Neural progenitor cell (in vitro differentiated cells): Measurements from ENCODE around the gene EXOC4. TPM values are rescaled to one million over a fixed set of nuclear protein-coding genes. Genes with fewer than 3 reads are reported as not detected.

Experiments used
- DNase-seq: peaks from one replicate; pipeline ENCODE4 v3.0.0-alpha.2; 2016; ENCODE audit warnings: low spot score
- H2AFZ ChIP-seq: fragments of 200-600 bp; sonication (generic); replicated peaks from 2 replicates; pipeline ENCODE4 v1.6.1; 2016; ENCODE audit warnings: antibody characterized with exemption
- H3F3A ChIP-seq: fragments of 200-600 bp; sonication (generic); 2 replicates; pipeline ENCODE4 v1.6.1; 2016; ENCODE audit warnings: antibody characterized with exemption, low read depth
- H3K27ac ChIP-seq: fragments of 200-600 bp; sonication (generic); 2 replicates; pipeline ENCODE4 v1.5.1; 2016; ENCODE audit warnings: mild to moderate bottlenecking
- H3K27me3 ChIP-seq: fragments of 200-600 bp; sonication (generic); 2 replicates; pipeline ENCODE4 v1.6.1; 2016; ENCODE audit warnings: mild to moderate bottlenecking, moderate library complexity
- H3K36me3 ChIP-seq: fragments of 200-600 bp; sonication (generic); 2 replicates; pipeline ENCODE4 v1.5.1; 2016
- H3K4me1 ChIP-seq: fragments of 200-600 bp; sonication (generic); 2 replicates; pipeline ENCODE4 v1.6.1; 2016; ENCODE audit warnings: mixed run types
- H3K4me2 ChIP-seq: fragments of 200-600 bp; sonication (generic); 2 replicates; pipeline ENCODE4 v1.6.1; 2016
- H3K4me3 ChIP-seq: fragments of 200-600 bp; sonication (generic); 2 replicates; pipeline ENCODE4 v1.5.1; 2016
- H3K79me2 ChIP-seq: fragments of 200-600 bp; sonication (generic); 2 replicates; pipeline ENCODE4 v1.6.1; 2016; ENCODE audit warnings: low read depth
- H3K9ac ChIP-seq: fragments of 200-600 bp; sonication (generic); 2 replicates; pipeline ENCODE4 v1.6.1; 2016
- H3K9me3 ChIP-seq: fragments of 200-600 bp; sonication (generic); 2 replicates; pipeline ENCODE4 v1.5.1; 2016; ENCODE audit warnings: low read depth
- H4K20me1 ChIP-seq: fragments of 200-600 bp; sonication (generic); 2 replicates; pipeline ENCODE4 v1.6.1; 2016; ENCODE audit warnings: low read depth
- H3K27ac Mint-ChIP-seq: 3 replicates; pipeline ENCODE4 v1.8.0; 2021; ENCODE audit warnings: mixed read lengths
- H3K27me3 Mint-ChIP-seq: 2 replicates; pipeline ENCODE4 v1.8.0; 2022; ENCODE audit warnings: low read depth, mild to moderate bottlenecking, inconsistent platforms, moderate library complexity, mixed read lengths; ENCODE audit not compliant: insufficient read depth
- H3K36me3 Mint-ChIP-seq: 3 replicates; pipeline ENCODE4 v1.8.0; 2021; ENCODE audit warnings: mixed read lengths
- H3K4me1 Mint-ChIP-seq: 3 replicates; pipeline ENCODE4 v1.8.0; 2021; ENCODE audit warnings: mixed read lengths
- H3K4me3 Mint-ChIP-seq: 3 replicates; pipeline ENCODE4 v1.8.0; 2021; ENCODE audit warnings: mild to moderate bottlenecking, moderate library complexity, mixed read lengths
- H3K9me3 Mint-ChIP-seq: 3 replicates; pipeline ENCODE4 v1.8.0; 2020; ENCODE audit warnings: mixed read lengths
- CTCF ChIP-seq: fragments of 200-600 bp; sonication (generic); IDR thresholded peaks from 2 replicates; pipeline ENCODE4 v1.5.1; 2017; ENCODE audit warnings: antibody characterized with exemption, mild to moderate bottlenecking
- EZH2 ChIP-seq: fragments of 200-600 bp; sonication (generic); IDR thresholded peaks from 2 replicates; pipeline ENCODE4 v1.6.1; 2017; ENCODE audit warnings: antibody characterized with exemption, mild to moderate bottlenecking, moderate library complexity
- EZH2phosphoT487 ChIP-seq: fragments of 200-600 bp; sonication (generic); IDR thresholded peaks from 2 replicates; pipeline ENCODE4 v1.6.1; 2017; ENCODE audit warnings: antibody characterized with exemption
- total RNA-seq: library from RNA; depleted of rRNA; stranded (reverse); fragments of >200 nt; gene quantifications from 2 replicates; pipeline ENCODE4 v1.2.3, GENCODE V29; 2015; ENCODE audit warnings: low replicate concordance

The EXOC4 gene
- total RNA-seq, 1 donor from 2014 or later = 129 TPM

- Mint-ChIP-seq H3K27me3 (peaks cover 2% of the 10 kb centered on the region), H3K9me3 (peaks cover 17% of the 10 kb centered on the region), H3K27ac (no peak overlapping the region), H3K4me3 (no peak overlapping the region), H3K36me3 (peaks cover 22% of the 10 kb centered on the region), H3K4me1 (no peaks in the 10 kb centered on the region)
- Histone ChIP-seq H3K4me1 (no peaks in the 10 kb centered on the region), H2AFZ (no peak overlapping the region), H3K27ac (no peak overlapping the region), H3F3A (no peaks in the 10 kb centered on the region), H3K4me2 (no peak overlapping the region), H3K4me3 (no peak overlapping the region), H3K79me2 (no peaks in the 10 kb centered on the region), H3K9ac (no peak overlapping the region), H4K20me1 (no peaks in the 10 kb centered on the region), H3K36me3 (no peaks in the 10 kb centered on the region), H3K27me3 (no peaks in the 10 kb centered on the region), H3K9me3 (peaks cover 4% of the 10 kb centered on the region)
- DNase-seq = no peak
- TF ChIP-seq EZH2 = no peak
- no peak for TF ChIP-seq CTCF
- TF ChIP-seq EZH2phosphoT487 = no peak
Observed at GRCh38 chr7:133923974-133924373, 671.1 kb downstream of the EXOC4 start.

GRCh38 chr7:133931053-133931452, 678.2 kb downstream of the EXOC4 start:
- H2AFZ ChIP-seq = no peak overlapping the region

GRCh38 chr7:133932591-133932990, 679.7 kb downstream of the EXOC4 start:
- Mint-ChIP-seq H3K36me3 (no peaks in the 10 kb centered on the region), H3K4me3 (no peak overlapping the region), H3K4me1 (peaks cover 23% of the 10 kb centered on the region), H3K27me3 (peaks cover 4% of the 10 kb centered on the region), H3K9me3 (no peaks in the 10 kb centered on the region), H3K27ac (no peak overlapping the region)
- no peaks in the 10 kb centered on the region for H3K79me2 ChIP-seq
- no peak overlapping the region for H2AFZ ChIP-seq
- no peak for DNase-seq
- no peak overlapping the region for H3K27ac ChIP-seq
- no peaks in the 10 kb centered on the region for H3K36me3 ChIP-seq
- H4K20me1 ChIP-seq = no peaks in the 10 kb centered on the region
- no peak overlapping the region for H3K4me2 ChIP-seq
- H3K4me3 ChIP-seq = no peak overlapping the region
- no peak for TF ChIP-seq CTCF
- no peak for TF ChIP-seq EZH2
- no peak for TF ChIP-seq EZH2phosphoT487
- H3K9ac ChIP-seq = no peak overlapping the region
- no peaks in the 10 kb centered on the region for H3K9me3 ChIP-seq
- H3F3A ChIP-seq = no peaks in the 10 kb centered on the region
- H3K4me1 ChIP-seq = peaks cover 7% of the 10 kb centered on the region
- no peaks in the 10 kb centered on the region for H3K27me3 ChIP-seq

More at GRCh38 chr7:133931053-133931452, 678.2 kb downstream of the EXOC4 start:
- Mint-ChIP-seq H3K4me1 (peaks cover 23% of the 10 kb centered on the region), H3K27me3 (peaks cover 1% of the 10 kb centered on the region), H3K27ac (no peak overlapping the region), H3K9me3 (no peaks in the 10 kb centered on the region), H3K4me3 (no peak overlapping the region), H3K36me3 (no peaks in the 10 kb centered on the region)
- Histone ChIP-seq H3K27ac (no peak overlapping the region), H4K20me1 (no peaks in the 10 kb centered on the region), H3K4me3 (no peak overlapping the region), H3K9me3 (no peaks in the 10 kb centered on the region), H3K4me1 (peaks cover 7% of the 10 kb centered on the region), H3K79me2 (no peaks in the 10 kb centered on the region), H3K9ac (no peak overlapping the region), H3K4me2 (no peak overlapping the region), H3K36me3 (no peaks in the 10 kb centered on the region), H3K27me3 (no peaks in the 10 kb centered on the region), H3F3A (no peaks in the 10 kb centered on the region)
- no peak for TF ChIP-seq EZH2
- TF ChIP-seq CTCF = no peak
- no peak for TF ChIP-seq EZH2phosphoT487
- DNase-seq = no peak
